NCI-H748 (cell line): ENCODE data around the gene RAD51B.

ENCODE experiments used
- DNase-seq: peaks from one replicate; lab custom pipeline; 2025; ENCODE audit not compliant: unreplicated experiment; lab: John Stamatoyannopoulos, UW

RAD51B gene

GRCh38 chr14:68669111-68669511 is 849.5 kb downstream of the RAD51B start:
- DNase-seq, result no peak

DNA sequence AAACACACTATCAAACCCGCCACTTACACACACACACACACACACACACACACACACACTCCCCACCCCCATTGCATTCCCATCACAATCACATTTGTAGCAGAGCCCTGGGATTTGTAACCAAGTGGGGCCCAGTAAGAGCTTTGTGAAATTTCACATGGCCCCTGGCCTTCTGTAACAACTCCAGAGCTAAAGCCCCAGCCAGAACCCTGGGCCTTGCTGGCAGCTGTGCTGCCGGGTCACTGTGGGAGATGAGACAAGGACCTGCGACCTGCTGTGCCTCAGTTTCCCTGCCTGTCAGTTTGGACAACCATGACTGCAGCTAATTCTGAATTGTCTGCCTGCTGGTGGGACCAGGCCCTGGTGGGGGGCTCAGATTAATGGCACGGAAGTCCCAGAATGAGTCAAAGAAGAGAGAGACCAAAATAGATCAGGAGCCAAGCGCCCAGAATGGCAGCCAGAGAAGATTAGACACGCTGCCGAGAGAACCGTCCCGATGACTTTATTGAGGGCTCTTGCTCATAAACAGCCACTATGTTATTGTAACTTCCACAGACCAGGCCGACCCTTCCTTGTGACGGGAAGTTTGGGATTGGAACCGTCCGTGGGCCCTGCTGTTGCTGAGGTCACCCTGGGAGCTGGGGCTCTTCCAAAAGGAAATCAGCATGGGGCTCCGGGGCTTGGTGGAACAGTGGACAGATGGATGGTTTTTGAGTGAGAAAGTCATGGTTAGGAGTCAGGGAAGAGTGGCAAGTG is 850.2 kb downstream of the RAD51B start:
- DNase-seq, result no peak

DNA sequence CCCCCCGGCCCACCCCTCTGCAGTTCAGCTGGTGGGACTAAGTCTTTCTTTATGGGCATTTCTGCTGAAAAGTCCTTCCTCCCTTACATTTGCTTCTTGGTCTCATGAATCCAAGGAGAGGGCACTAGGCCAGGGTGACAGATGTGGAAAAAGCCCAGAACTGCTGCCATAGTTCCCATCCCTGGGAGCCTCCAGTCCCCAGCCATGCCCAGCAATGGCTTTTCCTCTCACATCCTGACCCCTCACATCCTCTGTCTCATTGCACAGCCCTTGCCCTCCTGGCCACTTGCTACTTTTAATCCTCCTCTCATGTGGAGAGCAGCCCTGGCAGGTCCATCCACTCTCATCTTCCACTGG is 850.8 kb downstream of the RAD51B start:
- DNase-seq, result no peak

DNA sequence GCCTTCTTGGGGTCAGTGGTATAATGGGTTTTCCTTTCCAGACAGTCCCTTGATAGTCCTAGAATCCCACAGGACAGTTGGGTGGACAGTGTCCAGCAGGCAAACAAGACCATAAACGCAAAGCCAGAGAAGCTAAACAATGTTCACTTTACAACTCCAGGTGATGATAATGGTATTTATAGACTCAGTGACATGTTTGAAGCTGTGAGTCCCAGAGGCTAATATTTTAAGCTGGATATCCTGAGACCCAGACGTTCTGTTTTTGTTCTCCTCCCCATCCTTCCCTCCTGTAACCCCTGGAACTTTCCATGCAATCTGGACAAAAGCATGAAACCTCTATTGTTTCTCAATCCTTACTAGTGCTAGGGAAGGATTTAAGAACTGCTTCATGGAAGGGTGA is 852.3 kb downstream of the RAD51B start:
- no peak for DNase-seq

DNA sequence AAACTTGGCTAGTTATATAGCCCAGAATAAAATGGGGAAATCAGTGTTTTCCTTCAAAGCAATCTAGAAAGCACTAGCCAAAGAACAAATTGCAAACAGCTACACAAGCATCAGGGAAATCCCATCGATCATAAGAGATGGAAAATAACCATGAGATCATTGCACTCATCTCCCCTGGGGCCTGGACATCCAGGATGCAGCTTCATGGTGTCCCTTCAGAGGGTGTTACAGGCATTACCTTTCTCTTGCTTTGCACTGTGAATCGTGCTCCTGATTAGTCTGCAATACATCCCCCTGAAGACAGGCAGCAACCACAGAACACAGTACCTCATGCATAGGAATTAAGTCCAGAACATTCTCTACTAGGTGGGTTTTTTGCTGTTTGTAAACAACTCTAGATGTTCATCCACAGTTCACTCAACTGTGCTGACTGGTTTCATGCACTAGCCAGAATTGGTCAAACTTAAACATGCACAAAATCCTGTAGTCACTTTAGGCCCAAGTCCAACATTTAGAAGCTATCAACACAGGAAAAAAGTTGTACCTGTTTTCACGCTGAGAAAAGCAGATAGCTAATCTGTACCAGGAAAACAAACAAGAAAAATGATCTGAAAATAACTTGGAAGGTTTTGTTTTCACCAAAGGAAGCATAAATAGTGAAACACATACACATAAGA is 853.2 kb downstream of the RAD51B start:
- DNase-seq, result no peak

GRCh38 chr14:68673464-68673863 is 853.9 kb downstream of the RAD51B start:
- DNase-seq, result no peak

- DNase-seq, result no peak
Observed at GRCh38 chr14:68674538-68675232, 855.1 kb downstream of the RAD51B start.

GRCh38 chr14:68675233-68675577 is 855.6 kb downstream of the RAD51B start:
- DNase-seq, result no peak

DNA sequence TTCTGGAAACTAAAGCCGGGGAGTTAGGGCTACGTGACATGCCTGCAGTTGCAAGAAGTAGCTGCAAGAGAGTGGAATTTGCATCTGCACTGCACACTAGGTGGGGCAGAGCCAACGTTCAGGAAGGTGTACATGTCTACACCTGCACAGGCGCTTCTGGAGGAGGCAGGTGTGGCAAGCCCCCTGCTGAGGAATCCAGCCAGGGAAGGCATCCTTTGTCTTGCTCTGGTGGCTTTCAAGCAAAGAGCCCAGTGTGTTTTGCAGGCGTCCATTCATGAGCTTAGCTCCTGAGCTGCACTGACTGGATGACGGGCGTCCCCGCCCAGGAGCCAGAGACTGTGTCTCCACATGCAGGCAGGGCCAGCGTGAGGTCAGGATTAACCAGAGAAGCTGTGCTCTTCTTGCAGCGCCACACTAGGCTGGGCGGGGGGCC is 856.9 kb downstream of the RAD51B start:
- peak; percentile 84 for DNase-seq

DNA sequence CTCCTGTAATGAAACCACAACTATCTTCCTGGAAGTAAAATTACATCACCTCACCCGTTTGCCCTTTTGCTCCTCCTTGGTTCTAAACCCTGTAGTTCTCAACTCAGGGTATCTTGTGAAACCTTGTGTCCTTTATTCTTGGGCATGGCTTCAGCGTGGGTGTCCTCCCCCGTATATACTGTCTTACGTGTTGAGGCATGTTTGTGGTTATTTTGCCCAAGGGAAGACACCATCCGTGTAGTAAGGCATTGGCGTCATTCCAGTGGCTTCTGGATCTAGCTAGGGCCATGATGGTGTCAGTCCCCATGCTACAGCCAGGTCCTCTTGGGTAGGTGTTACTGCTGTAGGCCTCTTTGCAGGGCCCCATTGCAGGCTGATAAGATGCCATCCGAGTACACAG is 857.9 kb downstream of the RAD51B start:
- no peak for DNase-seq

DNA sequence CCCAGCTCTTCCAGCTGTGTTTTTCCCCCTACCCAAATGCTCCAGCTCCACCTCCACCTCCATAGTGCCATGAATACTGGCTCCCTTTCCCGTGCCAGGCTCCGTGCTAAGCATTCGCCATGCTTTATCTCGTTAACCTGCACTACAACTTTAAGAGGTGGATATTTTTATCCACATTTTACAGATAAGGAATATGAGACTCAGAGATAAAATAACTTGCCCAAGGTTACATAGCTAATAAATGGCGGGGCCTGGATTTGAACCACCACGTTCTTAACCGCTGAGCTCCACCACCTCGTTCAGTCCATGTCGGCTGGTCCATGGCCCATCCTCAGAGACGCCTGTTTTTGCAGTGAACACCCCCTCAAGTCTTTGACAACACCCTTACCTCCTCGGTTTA is 858.3 kb downstream of the RAD51B start:
- no peak for DNase-seq

DNA sequence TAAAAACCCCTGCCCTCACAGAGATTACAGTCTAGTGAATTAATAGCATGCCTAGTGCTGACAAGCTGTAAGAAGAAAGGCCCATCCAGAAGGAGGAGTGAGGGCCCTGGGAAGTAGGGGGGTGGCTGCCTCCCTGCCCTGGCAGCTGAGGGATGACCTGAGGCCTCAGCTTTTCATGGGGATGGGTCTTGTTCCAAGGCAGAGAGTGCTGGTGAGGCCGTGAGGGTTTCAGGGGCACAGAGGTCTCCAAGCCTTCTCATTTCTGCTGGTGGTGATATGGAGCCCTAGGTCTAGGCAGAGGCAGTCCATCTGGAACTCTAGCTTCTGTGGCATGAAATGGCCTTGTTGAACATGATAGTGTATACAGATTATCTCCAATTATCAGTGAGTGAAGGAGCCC is 858.9 kb downstream of the RAD51B start:
- no peak for DNase-seq

GRCh38 chr14:68679301-68679700 is 859.7 kb downstream of the RAD51B start:
- no peak for DNase-seq

GRCh38 chr14:68679746-68680467 is 860.3 kb downstream of the RAD51B start:
- DNase-seq, result no peak

DNA sequence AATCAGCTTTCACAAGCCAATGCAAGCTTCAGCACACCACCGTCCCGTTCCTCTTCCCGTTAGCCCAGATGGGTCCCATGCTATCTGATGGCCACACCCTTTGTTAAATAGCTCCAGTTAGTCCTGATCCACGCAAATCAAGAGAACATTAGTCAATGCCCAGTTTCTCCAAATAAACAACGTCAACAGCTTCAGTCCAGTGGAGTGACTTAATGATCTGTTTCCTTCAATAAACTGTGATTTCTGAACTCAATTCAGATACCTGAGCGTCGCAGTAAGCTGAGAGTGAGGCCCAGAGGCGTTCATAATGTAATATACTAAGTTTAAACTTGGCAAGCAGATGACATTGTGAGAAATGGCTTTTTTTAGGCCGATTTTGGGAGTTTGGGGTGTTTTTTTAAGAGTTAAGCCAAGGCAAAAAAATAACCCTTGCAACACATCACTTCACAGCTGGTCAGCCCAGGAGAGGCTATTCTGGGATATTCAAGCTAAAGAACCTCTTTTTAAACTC is 861.0 kb downstream of the RAD51B start:
- no peak for DNase-seq

DNA sequence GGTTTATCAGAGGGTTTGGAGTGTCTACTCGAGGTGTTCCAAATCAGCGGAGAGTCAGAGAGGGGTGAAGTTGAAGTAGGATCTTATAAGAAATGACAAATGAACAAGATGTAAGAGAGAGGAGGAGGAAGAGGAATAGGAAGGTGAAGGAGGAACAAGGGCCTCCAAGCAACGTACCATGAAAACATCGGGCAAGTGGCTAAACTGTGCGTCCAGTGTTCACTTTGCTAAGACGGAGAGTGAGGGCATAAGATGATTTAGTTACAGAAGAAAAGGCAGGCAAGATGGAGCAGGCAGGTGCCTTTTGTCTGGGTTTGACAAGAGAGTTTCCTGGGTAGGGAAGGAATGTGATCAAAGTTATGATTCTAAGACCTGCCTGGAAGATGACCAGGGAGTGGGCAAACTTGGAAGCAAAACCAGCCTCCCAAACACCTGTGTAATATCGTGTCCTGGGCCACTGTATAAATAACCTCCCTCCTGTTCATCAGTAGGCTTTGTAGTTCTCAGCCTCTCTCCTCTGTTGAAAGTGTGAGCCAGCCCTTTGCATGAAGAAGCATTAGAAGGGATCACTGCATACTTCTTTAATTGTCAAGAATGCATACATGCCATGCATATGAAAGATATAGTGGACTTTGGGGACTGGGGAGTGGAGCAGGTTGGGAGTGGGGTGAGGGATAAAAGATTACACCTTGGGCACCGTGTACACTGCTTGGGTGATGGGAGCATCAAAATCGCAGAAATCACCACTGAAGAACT is 861.9 kb downstream of the RAD51B start:
- DNase-seq, result no peak

DNA sequence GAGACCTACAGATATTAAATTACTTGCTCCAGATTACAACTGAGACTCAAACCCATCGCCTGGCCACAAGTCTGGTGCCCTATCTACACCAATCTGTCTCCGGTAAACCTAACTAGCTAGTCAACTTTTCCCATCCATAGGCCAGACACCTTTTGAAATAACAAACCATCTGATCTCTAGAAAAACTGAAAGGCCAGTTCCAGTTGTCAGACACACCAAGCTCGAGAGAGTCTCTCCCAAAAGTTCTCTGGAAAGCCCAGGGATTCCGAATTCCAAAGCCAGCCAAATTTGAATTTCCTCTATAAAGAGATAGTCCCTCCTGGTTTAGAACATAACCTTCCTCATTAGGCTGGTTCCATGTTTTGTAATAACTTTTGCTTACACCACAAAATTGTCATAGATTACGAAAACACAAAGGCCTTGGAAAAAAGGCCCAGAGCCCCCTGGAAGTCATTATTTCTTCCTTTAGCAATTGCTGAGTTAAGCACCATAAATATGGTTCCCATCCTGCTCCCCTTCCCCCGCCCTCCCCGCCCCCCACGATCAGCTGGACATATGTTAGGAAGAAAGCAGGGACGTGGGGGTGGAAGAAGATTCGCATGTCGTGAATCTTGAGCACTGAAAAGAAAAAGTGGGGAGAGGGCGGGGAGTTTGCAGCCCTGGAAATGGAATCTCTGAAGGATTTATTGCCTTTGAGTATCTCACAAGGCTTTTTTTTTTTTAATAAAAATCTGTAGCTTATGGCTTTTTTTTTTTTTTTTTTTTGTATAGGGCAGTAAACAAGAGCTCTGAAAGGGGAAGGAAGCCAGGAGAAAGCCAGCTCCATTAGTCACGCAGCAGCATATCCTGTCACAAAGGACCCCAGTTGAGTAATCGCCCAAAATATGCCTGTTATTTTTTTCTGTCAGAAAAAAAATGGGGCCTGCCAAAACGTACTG is 862.9 kb downstream of the RAD51B start:
- no peak for DNase-seq

GRCh38 chr14:68683326-68683725 is 863.7 kb downstream of the RAD51B start:
- no peak for DNase-seq
